Measurements from ENCODE around the gene RAB31. TPM values are rescaled to one million over a fixed set of nuclear protein-coding genes. Genes with fewer than 3 reads are reported as not detected.

Gene RAB31
- total and polyA plus RNA-seq, 10 donors: 12.3 to 112 (median 72.6) TPM

DNA sequence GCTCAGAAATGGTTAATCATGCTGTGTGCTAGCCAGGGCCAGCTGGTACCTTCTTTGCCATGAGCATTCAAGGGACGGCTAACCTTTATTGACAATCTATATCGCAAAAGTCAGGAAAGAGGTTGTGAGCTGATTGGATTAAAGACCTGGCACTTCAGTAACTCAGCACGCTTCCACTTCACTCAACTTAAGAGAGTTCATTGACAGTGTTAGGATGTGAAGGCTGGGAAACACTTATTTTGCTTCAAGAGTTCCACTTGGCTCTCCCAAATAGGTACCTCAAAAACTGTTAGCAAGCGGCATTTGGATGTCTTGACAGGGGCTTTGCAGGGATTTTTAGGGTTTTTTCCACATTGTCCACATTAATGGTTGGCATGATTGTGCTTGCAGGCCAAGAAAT, 152.6 kb downstream of the RAB31 start:
- H3K9me3 ChIP-seq: peaks cover 3 to 11% (median 9%) of the 10 kb centered on the region in 8 donors
- H3K27ac ChIP-seq: no peak overlapping the region
- no peak overlapping the region for H3K4me3 ChIP-seq
- TF ChIP-seq, protein P1, sequence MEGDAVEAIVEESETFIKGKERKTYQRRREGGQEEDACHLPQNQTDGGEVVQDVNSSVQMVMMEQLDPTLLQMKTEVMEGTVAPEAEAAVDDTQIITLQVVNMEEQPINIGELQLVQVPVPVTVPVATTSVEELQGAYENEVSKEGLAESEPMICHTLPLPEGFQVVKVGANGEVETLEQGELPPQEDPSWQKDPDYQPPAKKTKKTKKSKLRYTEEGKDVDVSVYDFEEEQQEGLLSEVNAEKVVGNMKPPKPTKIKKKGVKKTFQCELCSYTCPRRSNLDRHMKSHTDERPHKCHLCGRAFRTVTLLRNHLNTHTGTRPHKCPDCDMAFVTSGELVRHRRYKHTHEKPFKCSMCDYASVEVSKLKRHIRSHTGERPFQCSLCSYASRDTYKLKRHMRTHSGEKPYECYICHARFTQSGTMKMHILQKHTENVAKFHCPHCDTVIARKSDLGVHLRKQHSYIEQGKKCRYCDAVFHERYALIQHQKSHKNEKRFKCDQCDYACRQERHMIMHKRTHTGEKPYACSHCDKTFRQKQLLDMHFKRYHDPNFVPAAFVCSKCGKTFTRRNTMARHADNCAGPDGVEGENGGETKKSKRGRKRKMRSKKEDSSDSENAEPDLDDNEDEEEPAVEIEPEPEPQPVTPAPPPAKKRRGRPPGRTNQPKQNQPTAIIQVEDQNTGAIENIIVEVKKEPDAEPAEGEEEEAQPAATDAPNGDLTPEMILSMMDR (IDR thresholded peaks at IDR 0.05 in 8 of 11, conservative IDR thresholded peaks at IDR 0.05 in 3 of 11): no peak
- no peak for TF ChIP-seq POLR2A (IDR thresholded peaks at IDR 0.05)
- no peak for DNase-seq
- WGBS, 5 donors: 47 to 97% (median 48%) methylated on average over 4 of the region's 4 CpGs
- H3K27me3 ChIP-seq (replicated peaks in 1 of 7): no peaks in the 10 kb centered on the region
- peaks cover 0 to 54% (median 0%) of the 10 kb centered on the region in 6 donors for H3K36me3 ChIP-seq
- H3K4me1 ChIP-seq: peaks cover 0 to 16% (median 4%) of the 10 kb centered on the region in 6 donors
- intact Hi-C loops (cut with DNase I; ENCODE audit: low total_unique reads): no loop called here

DNA sequence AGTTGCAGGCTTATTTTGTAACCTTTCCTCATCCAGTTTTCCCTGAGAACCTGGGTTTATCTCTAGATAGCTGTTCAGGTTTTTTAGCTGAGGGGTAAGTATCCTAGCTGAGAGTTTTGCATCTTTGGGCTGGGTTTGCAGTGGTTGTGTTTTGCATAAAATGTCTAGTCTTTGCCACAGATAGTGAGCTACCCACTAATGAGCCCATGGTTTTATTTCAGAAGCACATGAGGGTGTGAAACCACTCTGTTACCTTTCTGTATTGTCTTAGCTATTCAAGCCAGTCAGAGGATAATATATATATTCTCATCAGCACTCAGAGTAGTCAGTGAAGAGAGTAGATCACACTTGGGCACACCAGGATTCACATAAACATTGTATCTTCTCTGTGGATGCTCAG, 153.1 kb downstream of the RAB31 start:
- TF ChIP-seq POLR2AphosphoS5 (IDR thresholded peaks at IDR 0.05) (no peak), POLR2A (IDR thresholded peaks at IDR 0.05) (no peak)
- TF ChIP-seq, protein P1 (IDR thresholded peaks at IDR 0.05 in 8 of 11, conservative IDR thresholded peaks at IDR 0.05 in 3 of 11): no peak
- DNase-seq: no peak
- Histone ChIP-seq H3K4me1 (peaks cover 0 to 11% (median 2%) of the 10 kb centered on the region in 6 donors), H3K36me3 (peaks cover 0 to 54% (median 0%) of the 10 kb centered on the region in 6 donors), H3K9me3 (peaks cover 3 to 16% (median 13%) of the 10 kb centered on the region in 8 donors), H3K4me3 (no peak overlapping the region), H3K27ac (no peak overlapping the region), H3K27me3 (replicated peaks in 1 of 7) (no peaks in the 10 kb centered on the region)
- intact Hi-C loops (cut with DNase I; ENCODE audit: low total_unique reads): no loop called here

DNA sequence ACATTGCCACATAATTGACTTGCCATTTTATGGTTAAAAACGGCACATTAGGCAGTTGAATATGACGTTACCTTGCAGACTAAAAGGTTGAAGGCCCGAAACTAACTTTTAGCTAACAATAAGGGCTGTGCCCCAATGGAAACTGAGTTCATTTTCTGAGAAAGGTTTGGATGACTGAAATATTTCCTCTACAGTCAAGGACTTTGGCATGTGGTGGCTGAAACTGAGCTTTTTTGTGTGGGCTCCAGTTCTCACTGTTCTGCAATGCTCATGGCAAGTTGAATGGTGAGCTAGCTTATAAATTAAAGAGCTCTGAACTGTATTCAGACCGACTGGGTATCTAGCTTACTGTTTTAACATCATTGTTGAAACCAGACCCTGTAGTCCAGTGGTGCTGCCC, 153.8 kb downstream of the RAB31 start:
- Histone ChIP-seq H3K27me3 (replicated peaks in 1 of 7) (no peaks in the 10 kb centered on the region), H3K27ac (peak overlapping the region in 1 of 8 donors; percentile 5), H3K4me1 (peaks cover 0 to 4% (median 0%) of the 10 kb centered on the region in 6 donors), H3K4me3 (no peak overlapping the region), H3K9me3 (peaks cover 3 to 22% (median 16%) of the 10 kb centered on the region in 8 donors), H3K36me3 (peaks cover 0 to 54% (median 0%) of the 10 kb centered on the region in 6 donors)
- DNase-seq: no peak
- no peak for TF ChIP-seq POLR2AphosphoS5 (IDR thresholded peaks at IDR 0.05)
- TF ChIP-seq POLR2A (IDR thresholded peaks at IDR 0.05): no peak
- TF ChIP-seq, protein P1 (IDR thresholded peaks at IDR 0.05 in 8 of 11, conservative IDR thresholded peaks at IDR 0.05 in 3 of 11): no peak
- intact Hi-C loops (cut with DNase I; ENCODE audit: low total_unique reads): no loop called here
- WGBS, 5 donors: 59 to 83% (median 69%) methylated on average over 4 of the region's 4 CpGs

DNA sequence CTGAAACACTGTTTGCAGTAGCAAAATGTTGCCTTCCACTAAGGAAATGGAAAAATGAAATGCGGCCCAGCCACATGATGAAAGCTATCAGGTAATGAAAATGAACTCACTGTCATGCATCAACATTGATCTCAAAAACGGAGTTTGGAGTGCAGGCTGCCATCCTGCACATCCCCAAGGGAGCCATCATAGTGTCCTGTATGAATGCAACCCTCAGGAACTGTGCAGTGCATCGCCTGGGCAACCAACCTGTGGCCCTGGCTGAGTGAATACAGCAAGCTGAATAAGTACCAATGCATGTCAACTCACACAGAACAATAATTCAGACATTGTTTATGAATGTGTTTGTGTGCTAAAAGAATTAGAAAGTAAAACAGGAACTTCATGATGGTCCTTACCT, 154.6 kb downstream of the RAB31 start:
- Histone ChIP-seq H3K36me3 (peaks cover 0 to 54% (median 0%) of the 10 kb centered on the region in 6 donors), H3K4me1 (no peaks in the 10 kb centered on the region), H3K9me3 (peaks cover 3 to 22% (median 16%) of the 10 kb centered on the region in 8 donors), H3K27ac (peak overlapping the region in 1 of 8 donors; percentile 5), H3K4me3 (no peak overlapping the region), H3K27me3 (replicated peaks in 1 of 7) (no peaks in the 10 kb centered on the region)
- 58 to 68% (median 58%) methylated on average over 3 of the region's 3 CpGs for WGBS, 5 donors
- TF ChIP-seq POLR2A (IDR thresholded peaks at IDR 0.05) (no peak), POLR2AphosphoS5 (IDR thresholded peaks at IDR 0.05) (no peak)
- TF ChIP-seq, protein P1 (IDR thresholded peaks at IDR 0.05 in 8 of 11, conservative IDR thresholded peaks at IDR 0.05 in 3 of 11): no peak
- intact Hi-C loops (cut with DNase I; ENCODE audit: low total_unique reads): no loop called here
- DNase-seq: no peak
